ENCODE measurements around the gene PAPSS1.

The PAPSS1 gene

GRCh38 chr4:107593230-107593629 lies 126.8 kb downstream of the PAPSS1 start:
- CTCF ChIA-PET: no interaction called here
- TF ChIP-seq, protein P1, sequence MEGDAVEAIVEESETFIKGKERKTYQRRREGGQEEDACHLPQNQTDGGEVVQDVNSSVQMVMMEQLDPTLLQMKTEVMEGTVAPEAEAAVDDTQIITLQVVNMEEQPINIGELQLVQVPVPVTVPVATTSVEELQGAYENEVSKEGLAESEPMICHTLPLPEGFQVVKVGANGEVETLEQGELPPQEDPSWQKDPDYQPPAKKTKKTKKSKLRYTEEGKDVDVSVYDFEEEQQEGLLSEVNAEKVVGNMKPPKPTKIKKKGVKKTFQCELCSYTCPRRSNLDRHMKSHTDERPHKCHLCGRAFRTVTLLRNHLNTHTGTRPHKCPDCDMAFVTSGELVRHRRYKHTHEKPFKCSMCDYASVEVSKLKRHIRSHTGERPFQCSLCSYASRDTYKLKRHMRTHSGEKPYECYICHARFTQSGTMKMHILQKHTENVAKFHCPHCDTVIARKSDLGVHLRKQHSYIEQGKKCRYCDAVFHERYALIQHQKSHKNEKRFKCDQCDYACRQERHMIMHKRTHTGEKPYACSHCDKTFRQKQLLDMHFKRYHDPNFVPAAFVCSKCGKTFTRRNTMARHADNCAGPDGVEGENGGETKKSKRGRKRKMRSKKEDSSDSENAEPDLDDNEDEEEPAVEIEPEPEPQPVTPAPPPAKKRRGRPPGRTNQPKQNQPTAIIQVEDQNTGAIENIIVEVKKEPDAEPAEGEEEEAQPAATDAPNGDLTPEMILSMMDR (IDR thresholded peaks at IDR 0.05; ENCODE audit: control extremely low read depth, extremely low read depth, low read depth, missing control alignments): no peak
- POLR2A ChIA-PET: no interaction called here
- DNase-seq (ENCODE audit: extremely low spot score): no peak

- ChIA-PET CTCF (no interaction called here), POLR2A (no interaction called here)
- TF ChIP-seq, protein P1 (IDR thresholded peaks at IDR 0.05; ENCODE audit: control extremely low read depth, extremely low read depth, low read depth, missing control alignments): no peak
- no peak for DNase-seq (ENCODE audit: extremely low spot score)
Observed at GRCh38 chr4:107592519-107592918, 127.5 kb downstream of the PAPSS1 start.

- ChIA-PET POLR2A (no interaction called here), CTCF (no interaction called here)
Observed at GRCh38 chr4:107589269-107589668, 130.8 kb downstream of the PAPSS1 start.

DNA sequence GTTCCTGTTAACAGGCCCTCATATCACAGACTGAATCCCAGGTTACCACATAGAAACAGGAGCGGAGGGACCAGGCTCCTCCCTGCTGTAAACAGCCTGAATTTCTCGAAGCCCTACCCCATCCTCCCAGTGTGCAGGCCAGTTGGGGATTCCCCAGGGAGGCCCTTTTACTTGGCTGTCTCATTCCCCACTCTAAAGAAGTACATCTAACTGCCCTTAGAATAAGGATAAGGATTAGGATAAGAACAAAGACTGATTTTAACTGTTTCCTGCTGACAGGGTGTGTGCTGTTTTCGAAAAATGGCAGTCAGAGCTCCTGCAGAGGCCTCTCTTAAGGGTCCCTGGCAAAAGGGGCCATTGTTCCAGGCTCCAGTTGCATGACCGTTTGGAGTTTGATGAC lies 133.7 kb downstream of the PAPSS1 start:
- TF ChIP-seq, protein P1 (IDR thresholded peaks at IDR 0.05; ENCODE audit: control extremely low read depth, extremely low read depth, low read depth, missing control alignments): no peak
- POLR2A ChIA-PET: no interaction called here
- CTCF ChIA-PET: no interaction called here
- DNase-seq (ENCODE audit: extremely low spot score): no peak

More at GRCh38 chr4:107589269-107589668, 130.8 kb downstream of the PAPSS1 start:
- no peak for DNase-seq (ENCODE audit: extremely low spot score)
- TF ChIP-seq, protein P1 (IDR thresholded peaks at IDR 0.05; ENCODE audit: control extremely low read depth, extremely low read depth, low read depth, missing control alignments): no peak

GRCh38 chr4:107579099-107579498 lies 140.9 kb downstream of the PAPSS1 start:
- CTCF ChIA-PET: interaction anchor here (2.0 kb wide), 1 partner anchor 158 kb away, joined by 4 read pairs; no protein-coding TSS in a partner anchor
- no peak for DNase-seq (ENCODE audit: extremely low spot score)
- POLR2A ChIA-PET: no interaction called here
- TF ChIP-seq, protein P1 (IDR thresholded peaks at IDR 0.05; ENCODE audit: control extremely low read depth, extremely low read depth, low read depth, missing control alignments): no peak

DNA sequence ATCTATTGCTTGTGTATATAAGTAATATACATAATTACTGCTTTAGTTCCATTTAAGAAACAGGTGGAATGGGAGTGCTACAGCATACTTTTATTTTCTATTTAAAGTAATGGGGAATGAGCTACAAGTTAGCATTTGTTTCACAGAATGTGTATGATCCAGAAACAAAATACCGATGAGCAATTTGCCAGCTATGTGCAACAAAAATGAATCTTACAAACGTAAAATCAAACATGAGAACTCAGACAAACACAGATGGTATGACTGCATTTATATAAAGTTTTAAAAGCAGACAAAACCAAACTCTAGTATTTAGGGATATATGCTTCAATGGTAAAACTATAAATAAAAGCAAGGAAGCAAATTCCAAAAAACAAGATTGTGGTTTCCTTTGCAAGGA lies 141.7 kb downstream of the PAPSS1 start:
- no peak for DNase-seq (ENCODE audit: extremely low spot score)
- POLR2A ChIA-PET: no interaction called here
- CTCF ChIA-PET: interaction anchor here (2.0 kb wide), 1 partner anchor 159 kb away, joined by 4 read pairs; no protein-coding TSS in a partner anchor
- TF ChIP-seq, protein P1 (IDR thresholded peaks at IDR 0.05; ENCODE audit: control extremely low read depth, extremely low read depth, low read depth, missing control alignments): no peak

- ChIA-PET POLR2A (no interaction called here), CTCF (interaction anchor here (2.0 kb wide), 1 partner anchor 160 kb away, joined by 4 read pairs; no protein-coding TSS in a partner anchor)
Observed at GRCh38 chr4:107577743-107578142, 142.3 kb downstream of the PAPSS1 start.

More at GRCh38 chr4:107577743-107578142, 142.3 kb downstream of the PAPSS1 start:
- DNase-seq (ENCODE audit: extremely low spot score): no peak
- TF ChIP-seq, protein P1 (IDR thresholded peaks at IDR 0.05; ENCODE audit: control extremely low read depth, extremely low read depth, low read depth, missing control alignments): no peak
